GM23338 (cell line): ENCODE data around the gene DOCK4. TPM values are rescaled to one million over a fixed set of nuclear protein-coding genes. Genes with fewer than 3 reads are reported as not detected.

Source experiments
- ATAC-seq: fragments of 200-7000 bp; cut with Tn5 transposase; 3 replicates; pipeline ENCODE4 v1.9.1; 2020
- DNase-seq: peaks from one replicate; pipeline ENCODE4 v3.0.0-alpha.2; 2015; ENCODE audit warnings: low spot score
- H2AFZ ChIP-seq: fragments of 200-600 bp; sonication (generic); 2 replicates; pipeline ENCODE4 v1.8.0; 2016; ENCODE audit warnings: antibody characterized with exemption, mild to moderate bottlenecking, moderate library complexity
- H3F3A ChIP-seq: fragments of 200-600 bp; sonication (generic); replicated peaks from 2 replicates; pipeline ENCODE4 v1.8.0; 2017; ENCODE audit warnings: antibody characterized with exemption, mixed run types, low read depth
- H3K27ac ChIP-seq: fragments of 200-600 bp; sonication (generic); 2 replicates; pipeline ENCODE4 v1.6.1; 2016; ENCODE audit warnings: low read depth
- H3K27me3 ChIP-seq: fragments of 200-600 bp; sonication (generic); 2 replicates; pipeline ENCODE4 v1.8.0; 2016; ENCODE audit warnings: mild to moderate bottlenecking, mixed run types, moderate library complexity; ENCODE audit not compliant: insufficient read depth
- H3K36me3 ChIP-seq: fragments of 200-600 bp; sonication (generic); 2 replicates; pipeline ENCODE4 v1.8.0; 2016; ENCODE audit warnings: mild to moderate bottlenecking; ENCODE audit not compliant: insufficient read depth
- H3K4me1 ChIP-seq: fragments of 200-600 bp; sonication (generic); 2 replicates; pipeline ENCODE4 v1.8.0; 2016; ENCODE audit warnings: mild to moderate bottlenecking, moderate library complexity; ENCODE audit not compliant: insufficient read depth
- H3K4me2 ChIP-seq: fragments of 200-600 bp; sonication (generic); 2 replicates; pipeline ENCODE4 v1.7.1; 2017; ENCODE audit warnings: mixed run types
- H3K4me3 ChIP-seq: fragments of 200-600 bp; sonication (generic); 2 replicates; pipeline ENCODE4 v1.6.1; 2016; ENCODE audit warnings: mixed run types
- H3K79me2 ChIP-seq: fragments of 200-600 bp; sonication (generic); replicated peaks from 2 replicates; pipeline ENCODE4 v1.8.0; 2017; ENCODE audit warnings: mild to moderate bottlenecking; ENCODE audit not compliant: insufficient read depth
- H3K9me2 ChIP-seq: fragments of 200-600 bp; sonication (generic); 2 replicates; pipeline ENCODE4 v1.8.0; 2017; ENCODE audit not compliant: insufficient read depth
- H4K20me1 ChIP-seq: fragments of 200-600 bp; sonication (generic); replicated peaks from 2 replicates; pipeline ENCODE4 v1.8.0; 2017; ENCODE audit warnings: mild to moderate bottlenecking; ENCODE audit not compliant: insufficient read depth
- H3K27ac Mint-ChIP-seq: 2 replicates; pipeline ENCODE4 v1.8.0; 2020; ENCODE audit warnings: inconsistent platforms, mild to moderate bottlenecking, moderate library complexity, mixed read lengths
- H3K27me3 Mint-ChIP-seq: 3 replicates; pipeline ENCODE4 v1.8.0; 2022; ENCODE audit warnings: low read depth, mild to moderate bottlenecking, moderate library complexity, mixed read lengths, inconsistent platforms; ENCODE audit not compliant: insufficient read depth, poor library complexity
- H3K36me3 Mint-ChIP-seq: 3 replicates; pipeline ENCODE4 v1.8.0; 2021; ENCODE audit warnings: low read depth, mild to moderate bottlenecking, inconsistent platforms, moderate library complexity, mixed read lengths
- H3K4me1 Mint-ChIP-seq: 3 replicates; pipeline ENCODE4 v1.8.0; 2020; ENCODE audit warnings: mild to moderate bottlenecking, inconsistent platforms, mixed read lengths
- H3K4me3 Mint-ChIP-seq: 3 replicates; pipeline ENCODE4 v1.8.0; 2021; ENCODE audit warnings: moderate library complexity, mild to moderate bottlenecking, inconsistent platforms, mixed read lengths
- H3K9me3 Mint-ChIP-seq: 3 replicates; pipeline ENCODE4 v1.8.0; 2020; ENCODE audit warnings: moderate library complexity, mild to moderate bottlenecking, inconsistent platforms, mixed read lengths
- CREB1 ChIP-seq: fragments of 250-450 bp; sonication (Bioruptor Pico); IDR thresholded peaks from 2 replicates; pipeline ENCODE4 v1.5.0; 2020; ENCODE audit warnings: low read depth, mild to moderate bottlenecking, moderate library complexity
- CTCF ChIP-seq, 2 experiments: fragments of 200-600 bp in 1 of 2; sonication (generic) in 1 of 2; conservative IDR thresholded peaks; 2 replicates each; pipeline versions ENCODE4 v1.5.1 to v1.6.1; 2016 to 2017; ENCODE audit warnings: antibody characterized with exemption in 2 of 2, low read depth in 2 of 2, mild to moderate bottlenecking in 2 of 2, moderate library complexity in 1 of 2
- ETS1 ChIP-seq: IDR thresholded peaks from 2 replicates; pipeline ENCODE4 v1.6.1; 2016; ENCODE audit warnings: antibody characterized with exemption
- EZH2 ChIP-seq: fragments of 200-600 bp; sonication (generic); IDR thresholded peaks from one replicate; pipeline ENCODE4 v1.8.0; 2017; ENCODE audit warnings: antibody characterized with exemption, mild to moderate bottlenecking, low read depth; ENCODE audit not compliant: unreplicated experiment
- EZH2phosphoT487 ChIP-seq: fragments of 200-600 bp; sonication (generic); IDR thresholded peaks from one replicate; pipeline ENCODE4 v1.8.1; 2018; ENCODE audit warnings: antibody characterized with exemption; ENCODE audit not compliant: unreplicated experiment
- JUNB ChIP-seq: IDR thresholded peaks from one replicate; pipeline ENCODE4 v1.6.1; 2016; ENCODE audit warnings: antibody characterized with exemption; ENCODE audit not compliant: unreplicated experiment
- NANOG ChIP-seq: IDR thresholded peaks from 2 replicates; pipeline ENCODE4 v1.6.1; 2016; ENCODE audit warnings: antibody characterized with exemption, borderline replicate concordance
- POLR2AphosphoS5 ChIP-seq: IDR thresholded peaks from 2 replicates; pipeline ENCODE4 v1.6.1; 2016; ENCODE audit warnings: antibody characterized with exemption, low read depth
- STAT1 ChIP-seq: IDR thresholded peaks from one replicate; pipeline ENCODE4 v1.6.1; 2016; ENCODE audit warnings: antibody characterized with exemption; ENCODE audit not compliant: unreplicated experiment
- ZNF114 ChIP-seq: fragments of 250-450 bp; sonication (Bioruptor Pico); IDR thresholded peaks from 2 replicates; pipeline ENCODE4 v1.5.0; 2020; ENCODE audit warnings: mild to moderate bottlenecking, moderate library complexity
- ZNF331 ChIP-seq: fragments of 250-450 bp; sonication (Bioruptor Pico); IDR thresholded peaks from 2 replicates; pipeline ENCODE4 v1.5.0; 2020; ENCODE audit warnings: low read depth, mild to moderate bottlenecking, moderate library complexity
- polyA plus RNA-seq: library from polyadenylated mRNA; unstranded; fragments of >200 nt; fragmentation: Nextera tagmentation; extraction: Ambion mirVana; gene quantifications from 2 replicates; pipeline ENCODE4 v1.2.1, GENCODE V29; 2016
- total RNA-seq: library from RNA; depleted of rRNA; stranded (reverse); fragments of >200 nt; shearing (Covaris generic); gene quantifications from 2 replicates; pipeline ENCODE4 v1.2.3, GENCODE V29; 2014
- TF ChIP-seq, protein P1 (sequence below): fragments of 250-450 bp; sonication (Bioruptor Pico); IDR thresholded peaks from 2 replicates; pipeline ENCODE4 v1.5.0; 2020; ENCODE audit warnings: mild to moderate bottlenecking, moderate library complexity
- TF ChIP-seq, protein P2 (sequence below): IDR thresholded peaks from one replicate; pipeline ENCODE4 v1.6.1; 2018; ENCODE audit warnings: antibody characterized with exemption; ENCODE audit not compliant: unreplicated experiment

The DOCK4 gene
- total and polyA plus RNA-seq, 2 experiments from 2014 or later = 6.3 to 33.8 TPM

- no peak for ATAC-seq
- no peaks in the 10 kb centered on the region for H3K27me3 Mint-ChIP-seq
- H3K36me3 Mint-ChIP-seq = 0 out of 3 replicates have a peak, but pooled peaks cover 5% of the 10 kb centered on the region
- no peaks in the 10 kb centered on the region for H3K36me3 ChIP-seq
- no peak overlapping the region for H3K4me3 Mint-ChIP-seq
- TF ChIP-seq POLR2AphosphoS5 = no peak
- TF ChIP-seq, protein P1, sequence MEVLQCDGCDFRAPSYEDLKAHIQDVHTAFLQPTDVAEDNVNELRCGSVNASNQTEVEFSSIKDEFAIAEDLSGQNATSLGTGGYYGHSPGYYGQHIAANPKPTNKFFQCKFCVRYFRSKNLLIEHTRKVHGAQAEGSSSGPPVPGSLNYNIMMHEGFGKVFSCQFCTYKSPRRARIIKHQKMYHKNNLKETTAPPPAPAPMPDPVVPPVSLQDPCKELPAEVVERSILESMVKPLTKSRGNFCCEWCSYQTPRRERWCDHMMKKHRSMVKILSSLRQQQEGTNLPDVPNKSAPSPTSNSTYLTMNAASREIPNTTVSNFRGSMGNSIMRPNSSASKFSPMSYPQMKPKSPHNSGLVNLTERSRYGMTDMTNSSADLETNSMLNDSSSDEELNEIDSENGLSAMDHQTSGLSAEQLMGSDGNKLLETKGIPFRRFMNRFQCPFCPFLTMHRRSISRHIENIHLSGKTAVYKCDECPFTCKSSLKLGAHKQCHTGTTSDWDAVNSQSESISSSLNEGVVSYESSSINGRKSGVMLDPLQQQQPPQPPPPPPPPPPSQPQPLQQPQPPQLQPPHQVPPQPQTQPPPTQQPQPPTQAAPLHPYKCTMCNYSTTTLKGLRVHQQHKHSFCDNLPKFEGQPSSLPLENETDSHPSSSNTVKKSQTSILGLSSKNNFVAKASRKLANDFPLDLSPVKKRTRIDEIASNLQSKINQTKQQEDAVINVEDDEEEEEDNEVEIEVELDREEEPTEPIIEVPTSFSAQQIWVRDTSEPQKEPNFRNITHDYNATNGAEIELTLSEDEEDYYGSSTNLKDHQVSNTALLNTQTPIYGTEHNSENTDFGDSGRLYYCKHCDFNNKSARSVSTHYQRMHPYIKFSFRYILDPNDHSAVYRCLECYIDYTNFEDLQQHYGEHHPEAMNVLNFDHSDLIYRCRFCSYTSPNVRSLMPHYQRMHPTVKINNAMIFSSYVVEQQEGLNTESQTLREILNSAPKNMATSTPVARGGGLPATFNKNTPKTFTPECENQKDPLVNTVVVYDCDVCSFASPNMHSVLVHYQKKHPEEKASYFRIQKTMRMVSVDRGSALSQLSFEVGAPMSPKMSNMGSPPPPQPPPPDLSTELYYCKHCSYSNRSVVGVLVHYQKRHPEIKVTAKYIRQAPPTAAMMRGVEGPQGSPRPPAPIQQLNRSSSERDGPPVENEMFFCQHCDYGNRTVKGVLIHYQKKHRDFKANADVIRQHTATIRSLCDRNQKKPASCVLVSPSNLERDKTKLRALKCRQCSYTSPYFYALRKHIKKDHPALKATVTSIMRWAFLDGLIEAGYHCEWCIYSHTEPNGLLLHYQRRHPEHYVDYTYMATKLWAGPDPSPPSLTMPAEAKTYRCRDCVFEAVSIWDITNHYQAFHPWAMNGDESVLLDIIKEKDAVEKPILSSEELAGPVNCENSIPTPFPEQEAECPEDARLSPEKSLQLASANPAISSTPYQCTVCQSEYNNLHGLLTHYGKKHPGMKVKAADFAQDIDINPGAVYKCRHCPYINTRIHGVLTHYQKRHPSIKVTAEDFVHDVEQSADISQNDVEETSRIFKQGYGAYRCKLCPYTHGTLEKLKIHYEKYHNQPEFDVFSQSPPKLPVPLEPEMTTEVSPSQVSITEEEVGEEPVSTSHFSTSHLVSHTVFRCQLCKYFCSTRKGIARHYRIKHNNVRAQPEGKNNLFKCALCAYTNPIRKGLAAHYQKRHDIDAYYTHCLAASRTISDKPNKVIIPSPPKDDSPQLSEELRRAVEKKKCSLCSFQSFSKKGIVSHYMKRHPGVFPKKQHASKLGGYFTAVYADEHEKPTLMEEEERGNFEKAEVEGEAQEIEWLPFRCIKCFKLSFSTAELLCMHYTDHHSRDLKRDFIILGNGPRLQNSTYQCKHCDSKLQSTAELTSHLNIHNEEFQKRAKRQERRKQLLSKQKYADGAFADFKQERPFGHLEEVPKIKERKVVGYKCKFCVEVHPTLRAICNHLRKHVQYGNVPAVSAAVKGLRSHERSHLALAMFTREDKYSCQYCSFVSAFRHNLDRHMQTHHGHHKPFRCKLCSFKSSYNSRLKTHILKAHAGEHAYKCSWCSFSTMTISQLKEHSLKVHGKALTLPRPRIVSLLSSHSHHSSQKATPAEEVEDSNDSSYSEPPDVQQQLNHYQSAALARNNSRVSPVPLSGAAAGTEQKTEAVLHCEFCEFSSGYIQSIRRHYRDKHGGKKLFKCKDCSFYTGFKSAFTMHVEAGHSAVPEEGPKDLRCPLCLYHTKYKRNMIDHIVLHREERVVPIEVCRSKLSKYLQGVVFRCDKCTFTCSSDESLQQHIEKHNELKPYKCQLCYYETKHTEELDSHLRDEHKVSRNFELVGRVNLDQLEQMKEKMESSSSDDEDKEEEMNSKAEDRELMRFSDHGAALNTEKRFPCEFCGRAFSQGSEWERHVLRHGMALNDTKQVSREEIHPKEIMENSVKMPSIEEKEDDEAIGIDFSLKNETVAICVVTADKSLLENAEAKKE = no peak
- TF ChIP-seq NANOG = no peak
- no peak for TF ChIP-seq ZNF331 (CRISPR knock-in tag)
- no peak for TF ChIP-seq JUNB
- TF ChIP-seq STAT1 = no peak
- no peak for TF ChIP-seq EZH2
- TF ChIP-seq, protein P2, sequence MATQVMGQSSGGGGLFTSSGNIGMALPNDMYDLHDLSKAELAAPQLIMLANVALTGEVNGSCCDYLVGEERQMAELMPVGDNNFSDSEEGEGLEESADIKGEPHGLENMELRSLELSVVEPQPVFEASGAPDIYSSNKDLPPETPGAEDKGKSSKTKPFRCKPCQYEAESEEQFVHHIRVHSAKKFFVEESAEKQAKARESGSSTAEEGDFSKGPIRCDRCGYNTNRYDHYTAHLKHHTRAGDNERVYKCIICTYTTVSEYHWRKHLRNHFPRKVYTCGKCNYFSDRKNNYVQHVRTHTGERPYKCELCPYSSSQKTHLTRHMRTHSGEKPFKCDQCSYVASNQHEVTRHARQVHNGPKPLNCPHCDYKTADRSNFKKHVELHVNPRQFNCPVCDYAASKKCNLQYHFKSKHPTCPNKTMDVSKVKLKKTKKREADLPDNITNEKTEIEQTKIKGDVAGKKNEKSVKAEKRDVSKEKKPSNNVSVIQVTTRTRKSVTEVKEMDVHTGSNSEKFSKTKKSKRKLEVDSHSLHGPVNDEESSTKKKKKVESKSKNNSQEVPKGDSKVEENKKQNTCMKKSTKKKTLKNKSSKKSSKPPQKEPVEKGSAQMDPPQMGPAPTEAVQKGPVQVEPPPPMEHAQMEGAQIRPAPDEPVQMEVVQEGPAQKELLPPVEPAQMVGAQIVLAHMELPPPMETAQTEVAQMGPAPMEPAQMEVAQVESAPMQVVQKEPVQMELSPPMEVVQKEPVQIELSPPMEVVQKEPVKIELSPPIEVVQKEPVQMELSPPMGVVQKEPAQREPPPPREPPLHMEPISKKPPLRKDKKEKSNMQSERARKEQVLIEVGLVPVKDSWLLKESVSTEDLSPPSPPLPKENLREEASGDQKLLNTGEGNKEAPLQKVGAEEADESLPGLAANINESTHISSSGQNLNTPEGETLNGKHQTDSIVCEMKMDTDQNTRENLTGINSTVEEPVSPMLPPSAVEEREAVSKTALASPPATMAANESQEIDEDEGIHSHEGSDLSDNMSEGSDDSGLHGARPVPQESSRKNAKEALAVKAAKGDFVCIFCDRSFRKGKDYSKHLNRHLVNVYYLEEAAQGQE = no peak
- no peak for TF ChIP-seq ZNF114 (CRISPR knock-in tag)
- TF ChIP-seq ETS1 = no peak
- no peak for TF ChIP-seq CTCF (conservative IDR thresholded peaks at IDR 0.05; ENCODE audit: low read depth in 2 of 2)
- TF ChIP-seq CREB1 (CRISPR knock-in tag) = no peak
- TF ChIP-seq EZH2phosphoT487 = no peak
- no peak overlapping the region for H3K4me2 ChIP-seq
- H3K27ac ChIP-seq = no peak overlapping the region
- no peak overlapping the region for H2AFZ ChIP-seq
- H3K27ac Mint-ChIP-seq = no peak overlapping the region; the same call in 1 of the 2 replicates
- H3K4me1 Mint-ChIP-seq = peaks cover 27% of the 10 kb centered on the region
- H3K4me3 ChIP-seq = no peak overlapping the region
- no peaks in the 10 kb centered on the region for H3K27me3 ChIP-seq
- DNase-seq = no peak
- peaks cover 20% of the 10 kb centered on the region for H3K4me1 ChIP-seq
- no peaks in the 10 kb centered on the region for H3K9me3 Mint-ChIP-seq
- H3K79me2 ChIP-seq = peaks cover 22% of the 10 kb centered on the region
- no peaks in the 10 kb centered on the region for H3F3A ChIP-seq
- no peaks in the 10 kb centered on the region for H3K9me2 ChIP-seq
- H4K20me1 ChIP-seq = 0 out of 2 replicates have a peak, but pooled peaks cover 1% of the 10 kb centered on the region
These were observed 127.1 kb downstream of the DOCK4 start for GRCh38 chr7:112079122-112079521.
